ENCODE measurements around the gene DEDD2.

Gene DEDD2

DNA sequence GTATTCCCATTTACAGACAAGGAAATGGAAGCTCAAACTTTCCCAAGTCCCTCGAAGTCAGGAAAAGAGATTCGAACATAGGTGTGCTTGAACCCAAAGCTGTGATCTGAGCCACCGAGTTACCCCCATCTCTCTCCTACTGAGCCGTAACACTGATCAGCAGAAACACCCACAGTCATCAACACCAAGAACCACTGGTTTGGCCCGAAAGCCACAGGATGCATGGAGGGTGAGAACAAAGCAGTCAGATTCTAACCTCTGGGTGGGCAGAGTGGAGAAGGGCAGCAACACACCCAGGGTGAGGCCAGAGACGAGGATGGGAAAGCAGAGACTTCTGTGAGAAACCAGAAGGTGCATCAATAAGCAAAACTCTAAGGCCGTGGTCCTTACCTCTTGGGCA lies 57.5 kb downstream of the DEDD2 start:
- no peaks in the 10 kb centered on the region; the same call in none of the 2 replicates for H3K27me3 ChIP-seq (replicated peaks; ENCODE audit: control insufficient read depth, insufficient read depth, low read length)
- no peaks in the 10 kb centered on the region for H3K36me3 ChIP-seq (ENCODE audit: control insufficient read depth, insufficient read depth, low read length)
- DNase-seq (ENCODE audit: extremely low read depth, insufficient read length): no peak
- TF ChIP-seq, protein P1, sequence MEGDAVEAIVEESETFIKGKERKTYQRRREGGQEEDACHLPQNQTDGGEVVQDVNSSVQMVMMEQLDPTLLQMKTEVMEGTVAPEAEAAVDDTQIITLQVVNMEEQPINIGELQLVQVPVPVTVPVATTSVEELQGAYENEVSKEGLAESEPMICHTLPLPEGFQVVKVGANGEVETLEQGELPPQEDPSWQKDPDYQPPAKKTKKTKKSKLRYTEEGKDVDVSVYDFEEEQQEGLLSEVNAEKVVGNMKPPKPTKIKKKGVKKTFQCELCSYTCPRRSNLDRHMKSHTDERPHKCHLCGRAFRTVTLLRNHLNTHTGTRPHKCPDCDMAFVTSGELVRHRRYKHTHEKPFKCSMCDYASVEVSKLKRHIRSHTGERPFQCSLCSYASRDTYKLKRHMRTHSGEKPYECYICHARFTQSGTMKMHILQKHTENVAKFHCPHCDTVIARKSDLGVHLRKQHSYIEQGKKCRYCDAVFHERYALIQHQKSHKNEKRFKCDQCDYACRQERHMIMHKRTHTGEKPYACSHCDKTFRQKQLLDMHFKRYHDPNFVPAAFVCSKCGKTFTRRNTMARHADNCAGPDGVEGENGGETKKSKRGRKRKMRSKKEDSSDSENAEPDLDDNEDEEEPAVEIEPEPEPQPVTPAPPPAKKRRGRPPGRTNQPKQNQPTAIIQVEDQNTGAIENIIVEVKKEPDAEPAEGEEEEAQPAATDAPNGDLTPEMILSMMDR (IDR thresholded peaks at IDR 0.05; ENCODE audit: insufficient read depth, low read length, poor library complexity, severe bottlenecking): no peak
- H3K4me3 ChIP-seq (replicated peaks; ENCODE audit: low read depth, low read length): no peak overlapping the region

DNA sequence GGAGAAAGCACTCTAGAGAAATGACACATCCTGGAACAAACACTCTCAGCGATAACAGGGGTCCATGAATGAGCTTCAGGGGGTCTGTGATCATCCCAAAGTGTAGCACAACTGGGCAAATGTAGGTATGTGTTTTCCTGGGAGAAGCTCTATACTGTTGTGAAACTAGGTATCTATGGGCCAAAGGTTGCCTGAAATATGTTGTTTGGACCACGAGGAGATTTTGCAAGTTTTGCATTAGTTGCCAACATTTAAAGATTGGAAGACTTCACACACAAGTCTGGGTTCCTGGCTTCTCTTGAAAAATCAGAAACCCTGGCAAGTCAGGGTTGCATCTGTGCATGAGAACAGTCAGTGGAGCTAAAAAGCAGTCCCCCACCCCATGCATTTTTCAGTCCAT lies 58.6 kb downstream of the DEDD2 start:
- H3K4me3 ChIP-seq (replicated peaks; ENCODE audit: low read depth, low read length): no peak overlapping the region
- TF ChIP-seq, protein P1 (IDR thresholded peaks at IDR 0.05; ENCODE audit: insufficient read depth, low read length, poor library complexity, severe bottlenecking): no peak
- DNase-seq (ENCODE audit: extremely low read depth, insufficient read length): no peak
- no peaks in the 10 kb centered on the region for H3K36me3 ChIP-seq (ENCODE audit: control insufficient read depth, insufficient read depth, low read length)
- no peaks in the 10 kb centered on the region; the same call in none of the 2 replicates for H3K27me3 ChIP-seq (replicated peaks; ENCODE audit: control insufficient read depth, insufficient read depth, low read length)

DNA sequence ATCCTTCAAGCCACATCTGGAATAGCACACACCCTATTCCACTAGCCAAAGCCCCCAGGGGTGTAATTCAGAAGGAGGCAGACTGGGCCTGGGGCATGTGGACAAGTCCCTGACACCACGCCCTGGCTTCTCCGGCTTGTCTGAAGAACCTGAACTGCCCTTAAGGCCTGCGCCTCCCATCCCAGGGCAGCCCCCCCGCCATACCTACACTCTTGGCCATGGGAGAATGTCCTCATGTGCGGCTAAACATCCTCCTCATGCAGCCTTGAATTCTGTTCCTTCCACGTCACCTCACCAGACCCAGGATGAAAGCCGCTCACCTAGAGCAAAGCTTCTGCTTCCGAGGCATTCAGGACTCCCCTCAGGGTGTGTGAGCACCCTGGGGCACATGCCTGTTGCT lies 60.9 kb downstream of the DEDD2 start:
- H3K4me3 ChIP-seq (replicated peaks; ENCODE audit: low read depth, low read length): no peak overlapping the region
- H3K27me3 ChIP-seq (replicated peaks; ENCODE audit: control insufficient read depth, insufficient read depth, low read length): no peaks in the 10 kb centered on the region; the same call in none of the 2 replicates
- DNase-seq (ENCODE audit: extremely low read depth, insufficient read length): no peak
- H3K36me3 ChIP-seq (ENCODE audit: control insufficient read depth, insufficient read depth, low read length): no peaks in the 10 kb centered on the region
- TF ChIP-seq, protein P1 (IDR thresholded peaks at IDR 0.05; ENCODE audit: insufficient read depth, low read length, poor library complexity, severe bottlenecking): no peak

DNA sequence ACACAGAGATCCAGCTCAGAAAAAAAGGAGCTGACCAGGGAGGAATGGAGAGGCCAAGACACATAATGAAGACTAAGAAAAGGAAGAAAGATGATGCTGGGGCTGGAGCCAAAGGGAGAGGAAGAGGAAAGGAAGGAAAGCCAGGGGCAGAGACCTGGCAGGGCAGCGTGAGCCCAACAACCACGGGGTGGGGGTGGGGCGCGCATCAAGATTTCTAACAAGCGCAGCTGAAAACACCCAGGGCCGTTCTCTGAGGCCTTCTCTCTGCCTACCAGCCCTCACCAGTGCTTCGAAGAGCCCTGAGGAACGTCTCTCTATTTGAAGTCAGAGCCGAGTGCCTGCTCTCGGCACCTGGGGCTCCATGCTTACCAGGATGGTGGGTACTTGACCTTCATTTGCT lies 61.7 kb downstream of the DEDD2 start:
- Histone ChIP-seq H3K36me3 (ENCODE audit: control insufficient read depth, insufficient read depth, low read length) (no peaks in the 10 kb centered on the region), H3K4me3 (replicated peaks; ENCODE audit: low read depth, low read length) (no peak overlapping the region), H3K27me3 (replicated peaks; ENCODE audit: control insufficient read depth, insufficient read depth, low read length) (no peaks in the 10 kb centered on the region; the same call in none of the 2 replicates)
- TF ChIP-seq, protein P1 (IDR thresholded peaks at IDR 0.05; ENCODE audit: insufficient read depth, low read length, poor library complexity, severe bottlenecking): no peak
- DNase-seq (ENCODE audit: extremely low read depth, insufficient read length): no peak

DNA sequence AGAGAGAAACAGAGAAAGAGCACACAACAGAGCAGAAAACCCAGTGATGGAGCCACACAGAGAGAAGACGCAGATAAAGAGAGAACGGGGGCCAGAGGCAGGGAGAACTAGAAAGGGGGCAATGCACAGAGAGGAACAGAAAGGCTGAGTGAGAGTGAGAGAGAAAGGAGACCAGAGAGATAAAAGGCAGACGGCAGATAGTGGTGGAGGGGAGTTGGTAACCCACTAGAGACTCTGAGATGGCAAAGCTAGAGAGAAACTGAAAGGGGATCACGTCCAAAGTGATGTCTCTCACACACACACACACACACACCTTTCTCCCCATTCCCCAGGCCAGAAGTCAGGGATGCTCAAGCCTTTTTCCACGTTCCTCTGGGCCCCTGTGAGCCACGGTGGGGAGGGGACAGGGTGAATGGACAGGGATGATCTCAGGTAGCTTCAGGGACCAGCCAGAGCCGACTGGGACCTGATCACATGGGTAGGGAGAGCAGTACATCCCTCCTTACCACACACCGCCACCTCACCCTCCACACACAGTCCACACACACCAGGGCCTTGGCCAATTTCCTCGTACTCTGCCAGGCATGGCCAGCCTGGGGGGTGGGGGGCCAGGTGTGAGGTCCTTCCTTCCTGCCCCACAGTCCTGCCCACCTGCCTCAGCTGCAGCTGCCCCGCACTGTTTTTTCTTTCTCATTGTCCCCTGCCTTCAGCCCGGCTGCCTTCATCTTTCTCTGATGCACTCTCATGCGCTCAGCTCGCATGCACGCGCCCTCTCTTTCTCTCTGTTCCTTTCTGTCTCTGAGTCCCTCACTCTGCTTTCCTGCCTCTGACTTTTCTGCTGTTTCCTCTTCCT lies 62.8 kb downstream of the DEDD2 start:
- TF ChIP-seq, protein P1 (IDR thresholded peaks at IDR 0.05; ENCODE audit: insufficient read depth, low read length, poor library complexity, severe bottlenecking): no peak
- Histone ChIP-seq H3K36me3 (ENCODE audit: control insufficient read depth, insufficient read depth, low read length) (no peaks in the 10 kb centered on the region), H3K27me3 (replicated peaks; ENCODE audit: control insufficient read depth, insufficient read depth, low read length) (no peaks in the 10 kb centered on the region; the same call in 1 of the 2 replicates), H3K4me3 (replicated peaks; ENCODE audit: low read depth, low read length) (no peak overlapping the region)
- DNase-seq (ENCODE audit: extremely low read depth, insufficient read length): no peak

All from GM06990 (cell line).